BE2C (cell line): ENCODE results near the gene SLC44A1.

Experiments
- DNase-seq: peaks from one replicate; pipeline ENCODE4 v3.0.0-alpha.2; 2020
- H3K27me3 ChIP-seq: fragments of 250-450 bp; sonication (Bioruptor Pico); 2 replicates; pipeline ENCODE4 v1.5.1; 2020; ENCODE audit warnings: mild to moderate bottlenecking
- H3K36me3 ChIP-seq: fragments of 250-450 bp; sonication (Bioruptor Pico); 2 replicates; pipeline ENCODE4 v1.5.1; 2020; ENCODE audit warnings: mild to moderate bottlenecking
- H3K4me1 ChIP-seq: fragments of 250-450 bp; sonication (Bioruptor Pico); 2 replicates; pipeline ENCODE4 v1.5.1; 2020
- H3K4me3 ChIP-seq: 2 replicates; pipeline ENCODE4 v1.5.1; 2011; ENCODE audit warnings: low read depth, low read length
- H3K9me3 ChIP-seq: fragments of 250-450 bp; sonication (Bioruptor Pico); 2 replicates; pipeline ENCODE4 v1.5.1; 2020
- TF ChIP-seq, protein P1 (sequence below): IDR thresholded peaks from 2 replicates; pipeline ENCODE4 v1.5.1; 2012; ENCODE audit warnings: mild to moderate bottlenecking, low read depth, low read length

Gene SLC44A1

GRCh38 chr9:105281926-105282325 lies 37.5 kb downstream of the SLC44A1 start:
- H3K9me3 ChIP-seq = no peaks in the 10 kb centered on the region
- no peak for DNase-seq
- H3K36me3 ChIP-seq = no peaks in the 10 kb centered on the region
- no peak overlapping the region for H3K4me3 ChIP-seq
- no peaks in the 10 kb centered on the region for H3K27me3 ChIP-seq
- no peaks in the 10 kb centered on the region; the same call in 1 of the 2 replicates for H3K4me1 ChIP-seq
- TF ChIP-seq, protein P1, sequence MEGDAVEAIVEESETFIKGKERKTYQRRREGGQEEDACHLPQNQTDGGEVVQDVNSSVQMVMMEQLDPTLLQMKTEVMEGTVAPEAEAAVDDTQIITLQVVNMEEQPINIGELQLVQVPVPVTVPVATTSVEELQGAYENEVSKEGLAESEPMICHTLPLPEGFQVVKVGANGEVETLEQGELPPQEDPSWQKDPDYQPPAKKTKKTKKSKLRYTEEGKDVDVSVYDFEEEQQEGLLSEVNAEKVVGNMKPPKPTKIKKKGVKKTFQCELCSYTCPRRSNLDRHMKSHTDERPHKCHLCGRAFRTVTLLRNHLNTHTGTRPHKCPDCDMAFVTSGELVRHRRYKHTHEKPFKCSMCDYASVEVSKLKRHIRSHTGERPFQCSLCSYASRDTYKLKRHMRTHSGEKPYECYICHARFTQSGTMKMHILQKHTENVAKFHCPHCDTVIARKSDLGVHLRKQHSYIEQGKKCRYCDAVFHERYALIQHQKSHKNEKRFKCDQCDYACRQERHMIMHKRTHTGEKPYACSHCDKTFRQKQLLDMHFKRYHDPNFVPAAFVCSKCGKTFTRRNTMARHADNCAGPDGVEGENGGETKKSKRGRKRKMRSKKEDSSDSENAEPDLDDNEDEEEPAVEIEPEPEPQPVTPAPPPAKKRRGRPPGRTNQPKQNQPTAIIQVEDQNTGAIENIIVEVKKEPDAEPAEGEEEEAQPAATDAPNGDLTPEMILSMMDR = no peak

DNA sequence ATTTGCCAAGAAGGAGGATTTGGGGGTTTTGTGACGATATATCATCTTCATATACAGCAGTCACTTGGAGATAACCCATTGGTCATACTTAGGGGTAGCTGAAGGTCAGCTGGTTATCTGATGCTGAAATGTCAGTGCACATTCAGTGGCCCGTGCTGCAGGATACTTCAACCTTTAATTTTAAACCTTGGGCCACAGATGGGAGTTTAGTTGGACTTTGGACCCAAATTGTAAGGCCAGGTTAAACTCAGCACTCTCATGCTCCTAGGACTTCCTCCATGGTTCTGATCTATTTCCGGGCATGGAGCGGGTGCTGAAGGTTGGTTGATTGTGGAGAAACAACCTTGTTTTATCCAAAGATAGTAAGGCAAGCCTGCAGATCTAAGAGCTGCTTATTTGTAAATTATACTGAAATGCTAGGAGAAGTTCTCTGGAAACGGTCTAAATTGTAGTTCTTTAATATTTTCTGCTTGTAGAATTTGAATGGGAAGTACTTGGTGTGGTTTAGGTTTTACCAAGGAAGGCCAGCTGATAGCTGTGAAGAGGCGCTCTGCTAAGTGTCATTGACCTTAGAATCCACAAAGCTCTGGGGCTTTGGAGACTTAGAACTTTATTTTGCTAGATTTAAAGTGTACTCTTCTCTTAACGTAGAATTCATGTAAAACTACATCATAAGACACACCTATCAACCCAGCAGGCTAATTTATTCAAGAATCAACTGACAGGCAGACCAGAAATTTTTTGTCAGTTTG lies 38.6 kb downstream of the SLC44A1 start:
- no peak for DNase-seq
- Histone ChIP-seq H3K27me3 (no peaks in the 10 kb centered on the region), H3K4me3 (no peak overlapping the region), H3K36me3 (no peaks in the 10 kb centered on the region), H3K9me3 (no peaks in the 10 kb centered on the region), H3K4me1 (no peaks in the 10 kb centered on the region; the same call in 1 of the 2 replicates)
- TF ChIP-seq, protein P1 = no peak

DNA sequence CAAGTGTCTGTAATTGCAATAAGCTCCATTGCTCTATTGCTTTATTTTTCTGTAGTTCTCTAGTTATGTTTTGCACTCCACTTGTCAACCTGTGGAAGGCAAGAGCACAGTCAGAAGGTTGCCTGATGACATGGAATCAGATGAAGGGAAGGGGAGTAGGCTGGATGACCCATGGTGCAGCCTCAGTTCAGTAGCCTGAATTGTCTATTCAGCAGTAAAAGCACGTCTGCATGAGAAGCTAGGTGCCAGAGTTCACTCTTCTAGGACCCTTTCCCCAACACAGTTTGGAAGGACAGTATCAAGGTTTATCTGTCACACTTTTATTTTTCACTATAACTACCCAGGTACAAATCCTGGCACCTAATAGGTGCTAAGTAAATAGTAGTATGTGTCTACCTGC lies 39.3 kb downstream of the SLC44A1 start:
- DNase-seq = no peak
- Histone ChIP-seq H3K36me3 (no peaks in the 10 kb centered on the region), H3K4me3 (no peak overlapping the region), H3K4me1 (no peaks in the 10 kb centered on the region; the same call in 1 of the 2 replicates), H3K27me3 (no peaks in the 10 kb centered on the region), H3K9me3 (no peaks in the 10 kb centered on the region)
- TF ChIP-seq, protein P1 = no peak

GRCh38 chr9:105284463-105284862 lies 40.0 kb downstream of the SLC44A1 start:
- Histone ChIP-seq H3K36me3 (no peaks in the 10 kb centered on the region), H3K4me3 (no peak overlapping the region), H3K4me1 (no peaks in the 10 kb centered on the region; the same call in 1 of the 2 replicates), H3K27me3 (no peaks in the 10 kb centered on the region), H3K9me3 (no peaks in the 10 kb centered on the region)
- DNase-seq = no peak
- TF ChIP-seq, protein P1 = no peak

DNA sequence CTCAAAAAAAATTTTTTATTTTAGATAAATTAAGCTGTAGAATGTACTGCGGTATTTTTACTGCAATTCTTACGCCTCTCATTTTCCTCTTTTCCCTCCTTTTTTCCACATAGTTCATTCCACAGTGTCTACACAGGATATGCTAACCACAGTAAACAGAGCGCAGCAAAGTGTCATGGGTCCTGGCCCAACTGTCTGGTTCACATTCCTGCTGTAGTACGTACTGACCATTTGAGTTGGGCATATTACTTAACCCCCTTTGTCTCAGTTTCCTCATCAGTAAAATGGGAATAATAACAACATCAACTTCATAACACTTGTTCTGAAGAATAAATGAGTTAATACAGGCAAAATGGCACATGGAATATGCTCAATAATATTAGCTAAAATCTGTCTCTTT lies 41.6 kb downstream of the SLC44A1 start:
- no peak for DNase-seq
- H3K36me3 ChIP-seq = no peaks in the 10 kb centered on the region
- H3K9me3 ChIP-seq = no peaks in the 10 kb centered on the region
- TF ChIP-seq, protein P1 = no peak
- H3K4me3 ChIP-seq = no peak overlapping the region
- H3K27me3 ChIP-seq = no peaks in the 10 kb centered on the region
- H3K4me1 ChIP-seq = no peaks in the 10 kb centered on the region; the same call in 1 of the 2 replicates

DNA sequence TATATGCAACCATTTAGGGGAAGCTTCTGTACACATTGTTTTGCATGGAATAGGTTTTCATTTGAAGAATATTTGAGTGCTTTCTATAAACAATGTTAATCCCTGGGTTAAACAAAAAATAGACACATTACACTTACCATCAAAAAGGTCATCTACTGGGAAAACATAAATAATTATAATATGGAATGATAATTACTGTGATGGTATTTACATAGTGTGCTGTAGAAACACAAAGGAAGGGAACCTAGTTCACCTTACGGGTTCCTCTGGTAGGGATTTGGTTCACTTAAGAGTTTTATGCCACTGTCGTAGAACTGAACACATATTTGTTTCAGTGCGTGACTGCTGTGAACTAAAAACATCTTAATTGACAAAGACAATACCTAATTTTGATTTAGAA lies 44.9 kb downstream of the SLC44A1 start:
- H3K4me1 ChIP-seq = no peaks in the 10 kb centered on the region
- no peak overlapping the region for H3K4me3 ChIP-seq
- TF ChIP-seq, protein P1 = no peak
- H3K36me3 ChIP-seq = no peaks in the 10 kb centered on the region
- no peaks in the 10 kb centered on the region for H3K9me3 ChIP-seq
- H3K27me3 ChIP-seq = no peaks in the 10 kb centered on the region
- no peak for DNase-seq
